SK-N-SH (cell line): Measurements from ENCODE around the gene PRC1. TPM values are rescaled to one million over a fixed set of nuclear protein-coding genes. Genes with fewer than 3 reads are reported as not detected.

Experiments used
- CTCF ChIA-PET: fragments of 300-600, 350-600 bp; formaldehyde crosslinking; extraction: SDS; loops from one replicate; lab custom pipeline; 2021; lab: Yijun Ruan, JAX
- POLR2A ChIA-PET: fragments of 350-600 bp; sonication (Branson Sonifier 250); formaldehyde crosslinking; extraction: SDS; loops from one replicate; lab custom pipeline; 2020; ENCODE audit warnings: antibody characterized with exemption, inconsistent platforms; lab: Yijun Ruan, JAX
- DNase-seq: peaks from one replicate; pipeline ENCODE4 v3.0.0; 2012
- H2AFZ ChIP-seq: fragments of 200-600 bp; sonication (generic); 2 replicates; pipeline ENCODE4 v1.8.1; 2016; ENCODE audit warnings: antibody characterized with exemption, mild to moderate bottlenecking, low read depth
- H3F3A ChIP-seq: fragments of 200-600 bp; sonication (generic); replicated peaks from 2 replicates; pipeline ENCODE3; 2016; ENCODE audit warnings: antibody characterized with exemption, mild to moderate bottlenecking; ENCODE audit not compliant: insufficient read depth
- H3K27ac ChIP-seq, 2 experiments: fragments of 200-500 bp in 1 of 2; fragments of 200-600 bp in 1 of 2; sonication (Bioruptor generic) in 1 of 2; sonication (generic), shearing (Covaris generic) in 1 of 2; 2 replicates each; pipeline versions ENCODE4 v1.5.1 to v1.6.1; 2014 to 2016; ENCODE audit warnings: low read depth in 2 of 2, inconsistent platforms in 1 of 2, low read length in 1 of 2, mild to moderate bottlenecking in 1 of 2, mixed read lengths in 1 of 2
- H3K27me3 ChIP-seq: fragments of 200-600 bp; sonication (generic), shearing (Covaris generic); 2 replicates; pipeline ENCODE4 v1.6.1; 2016; ENCODE audit warnings: mixed run types; ENCODE audit not compliant: insufficient read depth
- H3K36me3 ChIP-seq, 2 experiments: fragments of 200-500 bp in 1 of 2; fragments of 200-600 bp in 1 of 2; sonication (Bioruptor generic) in 1 of 2; sonication (generic) in 1 of 2; replicated peaks in 1 of 2; 2 replicates each; pipeline versions ENCODE3 to v1.5.1; 2014 to 2016; ENCODE audit warnings: low read length in 1 of 2, mild to moderate bottlenecking in 1 of 2; ENCODE audit not compliant: insufficient read depth in 2 of 2, control insufficient read depth in 1 of 2
- H3K4me1 ChIP-seq, 2 experiments: fragments of 200-500 bp in 1 of 2; fragments of 200-600 bp in 1 of 2; sonication (Bioruptor generic) in 1 of 2; sonication (generic), shearing (Covaris generic) in 1 of 2; 2 replicates each; pipeline versions ENCODE4 v1.5.1 to v1.6.1; 2014 to 2016; ENCODE audit warnings: low read depth in 1 of 2, low read length in 1 of 2, mixed run types in 1 of 2; ENCODE audit not compliant: insufficient read depth in 2 of 2, control insufficient read depth in 1 of 2
- H3K4me2 ChIP-seq: fragments of 200-600 bp; sonication (generic), shearing (Covaris generic); 2 replicates; pipeline ENCODE4 v1.6.1; 2017; ENCODE audit warnings: mixed run types
- H3K4me3 ChIP-seq, 2 experiments: fragments of 200-500 bp in 1 of 2; fragments of 200-600 bp in 1 of 2; sonication (Bioruptor generic) in 1 of 2; sonication (generic), shearing (Covaris generic) in 1 of 2; 2 replicates each; pipeline versions ENCODE4 v1.5.1 to v1.8.1; 2014 to 2016; ENCODE audit warnings: low read depth in 2 of 2, inconsistent platforms in 1 of 2, low read length in 1 of 2, mild to moderate bottlenecking in 1 of 2, mixed read lengths in 1 of 2, moderate library complexity in 1 of 2
- H3K79me2 ChIP-seq: fragments of 200-600 bp; sonication (generic); 2 replicates; pipeline ENCODE4 v1.8.1; 2017; ENCODE audit warnings: mild to moderate bottlenecking; ENCODE audit not compliant: insufficient read depth
- H3K9ac ChIP-seq: fragments of 200-600 bp; sonication (generic); 2 replicates; pipeline ENCODE4 v1.6.1; 2017; ENCODE audit warnings: mixed run types
- H3K9me2 ChIP-seq: fragments of 200-600 bp; sonication (generic); 2 replicates; pipeline ENCODE4 v1.6.1; 2017; ENCODE audit warnings: mixed run types
- H3K9me3 ChIP-seq: fragments of 200-600 bp; sonication (generic); 2 replicates; pipeline ENCODE4 v1.6.1; 2017; ENCODE audit warnings: mixed run types, mild to moderate bottlenecking, moderate library complexity
- H4K20me1 ChIP-seq: fragments of 200-600 bp; sonication (generic); 2 replicates; pipeline ENCODE4 v1.6.1; 2017; ENCODE audit warnings: mild to moderate bottlenecking, mixed run types; ENCODE audit not compliant: insufficient read depth
- EP300 ChIP-seq, 2 experiments: IDR thresholded peaks; 2 replicates each; pipeline versions ENCODE4 v1.4.0 to v1.6.1; 2012; ENCODE audit warnings: borderline replicate concordance in 1 of 2, low read depth in 1 of 2, low read length in 1 of 2
- EZH2phosphoT487 ChIP-seq: fragments of 200-600 bp; sonication (generic); IDR thresholded peaks from 2 replicates; pipeline ENCODE4 v1.6.1; 2017; ENCODE audit warnings: low read depth, mixed run types, mild to moderate bottlenecking, antibody characterized with exemption, moderate library complexity, borderline replicate concordance
- FOSL2 ChIP-seq: IDR thresholded peaks from 2 replicates; pipeline ENCODE4 v1.4.0; 2012; ENCODE audit warnings: low read depth, mild to moderate bottlenecking, moderate library complexity, borderline replicate concordance
- FOXM1 ChIP-seq: IDR thresholded peaks from 2 replicates; pipeline ENCODE4 v1.4.0; 2012; ENCODE audit warnings: low read depth, mild to moderate bottlenecking
- GABPA ChIP-seq: IDR thresholded peaks from 2 replicates; pipeline ENCODE4 v1.4.0; 2012; ENCODE audit warnings: low read depth, mild to moderate bottlenecking
- GATA2 ChIP-seq: sonication (generic); formaldehyde crosslinking; IDR thresholded peaks from 2 replicates; pipeline ENCODE4 v1.5.0; 2020; ENCODE audit warnings: mild to moderate bottlenecking, missing genetic modification reagents
- IRF3 ChIP-seq: fragments of 150-350 bp; IDR thresholded peaks from 2 replicates; pipeline ENCODE4 v1.6.1; 2016; ENCODE audit warnings: mild to moderate bottlenecking, low read depth, low read length
- MEF2A ChIP-seq: IDR thresholded peaks from 2 replicates; pipeline ENCODE4 v1.4.0; 2012; ENCODE audit warnings: low read depth, borderline replicate concordance
- RCOR1 ChIP-seq: fragments of 150-350 bp; IDR thresholded peaks from 2 replicates; pipeline ENCODE4 v1.6.1; 2017; ENCODE audit warnings: antibody characterized with exemption, low read length
- RXRA ChIP-seq: IDR thresholded peaks from 2 replicates; pipeline ENCODE4 v1.4.0; 2012; ENCODE audit warnings: low read depth, mild to moderate bottlenecking, borderline replicate concordance
- SIN3A ChIP-seq: IDR thresholded peaks from 2 replicates; pipeline ENCODE4 v1.6.1; 2012; ENCODE audit warnings: low read depth, mild to moderate bottlenecking, low read length, moderate library complexity, borderline replicate concordance
- SMC3 ChIP-seq: IDR thresholded peaks from 2 replicates; pipeline ENCODE4 v1.6.1; 2012; ENCODE audit warnings: low read depth, low read length, improper control_type of control experiment
- USF1 ChIP-seq: IDR thresholded peaks from 2 replicates; pipeline ENCODE4 v1.4.0; 2012; ENCODE audit warnings: low read depth, borderline replicate concordance
- YY1 ChIP-seq: IDR thresholded peaks from 2 replicates; pipeline ENCODE4 v1.4.0; 2012; ENCODE audit warnings: low read depth, mild to moderate bottlenecking
- WGBS: methylation state at CpG from one replicate; pipeline ENCODE4 v1.1.6; 2017; ENCODE audit warnings: low lambda C conversion rate; 5-methylcytosine and 5-hydroxymethylcytosine counted together
- polyA plus RNA-seq, 3 experiments: library from polyadenylated mRNA; depleted of rRNA; stranded (reverse); fragments of >200 nt; gene quantifications; 2 replicates each; pipeline ENCODE4 v1.2.3, GENCODE V29; 2012
- TF ChIP-seq, protein P1 (sequence below): IDR thresholded peaks from 2 replicates; pipeline ENCODE4; 2012

Gene PRC1
- polyA plus RNA-seq, 1 of the 3 experiments (the other 2 are of a cell fraction), result 125 TPM

- Histone ChIP-seq H2AFZ (peak overlapping the region; percentile 94), H3K79me2 (peaks cover 27% of the 10 kb centered on the region), H3K9ac (0 out of 2 replicates have a peak overlapping the region, but pooled peaks have one; percentile 94), H3K4me2 (peak overlapping the region; percentile 86), H3K4me3 (peak overlapping the region in 1 of 2 experiments; percentile 81; a peak in 1 of 4 replicates), H3F3A (peaks cover 12% of the 10 kb centered on the region), H3K9me3 (no peaks in the 10 kb centered on the region), H4K20me1 (no peaks in the 10 kb centered on the region), H3K27ac (peak overlapping the region in 1 of 2 experiments; percentile 88; a peak in 1 of 4 replicates), H3K27me3 (no peaks in the 10 kb centered on the region), H3K36me3 (peaks cover 9 to 37% of the 10 kb centered on the region in 2 experiments), H3K4me1 (peaks cover 0 to 23% of the 10 kb centered on the region in 2 experiments; a peak in 1 of 4 replicates), H3K9me2 (no peaks in the 10 kb centered on the region)
- TF ChIP-seq RXRA (no peak), FOXM1 (no peak), YY1 (no peak), SIN3A (no peak), RCOR1 (no peak), IRF3 (no peak), MEF2A (no peak), FOSL2 (no peak), GATA2 (CRISPR knock-in tag) (no peak), GABPA (no peak), EP300 (IDR thresholded peaks at IDR 0.05; ENCODE audit: borderline replicate concordance in 1 of 2, low read depth in 1 of 2, low read length in 1 of 2) (no peak), EZH2phosphoT487 (no peak), USF1 (no peak), SMC3 (no peak)
- TF ChIP-seq, protein P1, sequence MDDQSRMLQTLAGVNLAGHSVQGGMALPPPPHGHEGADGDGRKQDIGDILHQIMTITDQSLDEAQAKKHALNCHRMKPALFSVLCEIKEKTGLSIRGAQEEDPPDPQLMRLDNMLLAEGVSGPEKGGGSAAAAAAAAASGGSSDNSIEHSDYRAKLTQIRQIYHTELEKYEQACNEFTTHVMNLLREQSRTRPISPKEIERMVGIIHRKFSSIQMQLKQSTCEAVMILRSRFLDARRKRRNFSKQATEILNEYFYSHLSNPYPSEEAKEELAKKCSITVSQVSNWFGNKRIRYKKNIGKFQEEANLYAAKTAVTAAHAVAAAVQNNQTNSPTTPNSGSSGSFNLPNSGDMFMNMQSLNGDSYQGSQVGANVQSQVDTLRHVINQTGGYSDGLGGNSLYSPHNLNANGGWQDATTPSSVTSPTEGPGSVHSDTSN, result no peak
- CTCF ChIA-PET, result interaction anchor here (1.0 to 10.8 kb wide), 9 partner anchors 11 to 318 kb away, joined by 3 to 186 read pairs (median 3); partner anchors contain the start of genes HDDC3 and UNC45A
- POLR2A ChIA-PET, result interaction anchor here (0.5 to 2.6 kb wide), 9 partner anchors 8 to 565 kb away, joined by 3 to 23 read pairs (median 3); partner anchors contain the start of genes HDDC3 and UNC45A
- 79% methylated on average over 16 of the region's 16 CpGs for WGBS
- DNase-seq, result no peak
Measured at GRCh38 chr15:90953947-90954711, 40.2 kb downstream of the PRC1 start.
